ENCODE data around the gene CPNE5. TPM values are rescaled to one million over a fixed set of nuclear protein-coding genes. Genes with fewer than 3 reads are reported as not detected.

CPNE5 gene
- total and polyA plus RNA-seq, 2 donors = 0.57 to 3.4 TPM

- H3K4me1 ChIP-seq (ENCODE audit: control insufficient read depth in 2 of 2, insufficient read depth in 2 of 2, low read length in 2 of 2) = peaks cover 0 to 2% of the 10 kb centered on the region in 2 donors
- 85% methylated on average over 7 of the region's 7 CpGs for WGBS
- no peaks in the 10 kb centered on the region for H3K9me3 ChIP-seq (ENCODE audit: control insufficient read depth in 2 of 2, insufficient read depth in 1 of 2, low read length in 1 of 2)
- no peak for DNase-seq (ENCODE audit: low read depth in 6 of 9, low spot score in 9 of 9)
- H3K4me3 ChIP-seq (ENCODE audit: low read length in 2 of 2) = no peak overlapping the region
- peaks cover 0 to 17% of the 10 kb centered on the region in 2 donors for H3K27me3 ChIP-seq (ENCODE audit: control insufficient read depth in 2 of 2, insufficient read depth in 1 of 2, low read length in 1 of 2)
- H3K36me3 ChIP-seq (ENCODE audit: control insufficient read depth in 2 of 2, insufficient read depth in 2 of 2, low read length in 1 of 2) = no peaks in the 10 kb centered on the region
- H3K27ac ChIP-seq (ENCODE audit: low read depth in 1 of 2, low read length in 1 of 2) = no peak overlapping the region
Observed at GRCh38 chr6:36805096-36805797, 34.0 kb downstream of the CPNE5 start.

- H3K36me3 ChIP-seq (ENCODE audit: control insufficient read depth in 2 of 2, insufficient read depth in 2 of 2, low read length in 1 of 2) = no peaks in the 10 kb centered on the region
- H3K4me3 ChIP-seq (ENCODE audit: low read length in 2 of 2) = no peak overlapping the region
- H3K27ac ChIP-seq (ENCODE audit: low read depth in 1 of 2, low read length in 1 of 2) = no peak overlapping the region
- peaks cover 0 to 2% of the 10 kb centered on the region in 2 donors for H3K4me1 ChIP-seq (ENCODE audit: control insufficient read depth in 2 of 2, insufficient read depth in 2 of 2, low read length in 2 of 2)
- H3K9me3 ChIP-seq (ENCODE audit: control insufficient read depth in 2 of 2, insufficient read depth in 1 of 2, low read length in 1 of 2) = no peaks in the 10 kb centered on the region
- no peak for DNase-seq (ENCODE audit: low read depth in 6 of 9, low spot score in 9 of 9)
- peaks cover 0 to 19% of the 10 kb centered on the region in 2 donors for H3K27me3 ChIP-seq (ENCODE audit: control insufficient read depth in 2 of 2, insufficient read depth in 1 of 2, low read length in 1 of 2)
- 66% methylated on average over 3 of the region's 3 CpGs for WGBS
Observed at GRCh38 chr6:36804563-36804962, 34.7 kb downstream of the CPNE5 start.

- H3K4me3 ChIP-seq (ENCODE audit: low read length in 2 of 2) = no peak overlapping the region
- H3K9me3 ChIP-seq (ENCODE audit: control insufficient read depth in 2 of 2, insufficient read depth in 1 of 2, low read length in 1 of 2) = no peaks in the 10 kb centered on the region
- H3K27ac ChIP-seq (ENCODE audit: low read depth in 1 of 2, low read length in 1 of 2) = no peak overlapping the region
- H3K4me1 ChIP-seq (ENCODE audit: control insufficient read depth in 2 of 2, insufficient read depth in 2 of 2, low read length in 2 of 2) = peaks cover 0 to 2% of the 10 kb centered on the region in 2 donors
- H3K27me3 ChIP-seq (ENCODE audit: control insufficient read depth in 2 of 2, insufficient read depth in 1 of 2, low read length in 1 of 2) = peaks cover 0 to 19% of the 10 kb centered on the region in 2 donors
- H3K36me3 ChIP-seq (ENCODE audit: control insufficient read depth in 2 of 2, insufficient read depth in 2 of 2, low read length in 1 of 2) = no peaks in the 10 kb centered on the region
- 87% methylated on average over 1 of the region's 1 CpG for WGBS
- no peak for DNase-seq (ENCODE audit: low read depth in 6 of 9, low spot score in 9 of 9)
Observed at GRCh38 chr6:36803908-36804307, 35.3 kb downstream of the CPNE5 start.

- Histone ChIP-seq H3K27ac (ENCODE audit: low read depth in 1 of 2, low read length in 1 of 2) (no peak overlapping the region), H3K4me3 (ENCODE audit: low read length in 2 of 2) (no peak overlapping the region), H3K4me1 (ENCODE audit: control insufficient read depth in 2 of 2, insufficient read depth in 2 of 2, low read length in 2 of 2) (peaks cover 0 to 2% of the 10 kb centered on the region in 2 donors), H3K9me3 (ENCODE audit: control insufficient read depth in 2 of 2, insufficient read depth in 1 of 2, low read length in 1 of 2) (no peaks in the 10 kb centered on the region), H3K27me3 (ENCODE audit: control insufficient read depth in 2 of 2, insufficient read depth in 1 of 2, low read length in 1 of 2) (peaks cover 0 to 19% of the 10 kb centered on the region in 2 donors), H3K36me3 (ENCODE audit: control insufficient read depth in 2 of 2, insufficient read depth in 2 of 2, low read length in 1 of 2) (no peaks in the 10 kb centered on the region)
- WGBS = 96% methylated on average over 6 of the region's 6 CpGs
- no peak for DNase-seq (ENCODE audit: low read depth in 6 of 9, low spot score in 9 of 9)
Observed at GRCh38 chr6:36803482-36803881, 35.8 kb downstream of the CPNE5 start.

- peaks cover 0 to 11% of the 10 kb centered on the region in 2 donors for H3K27me3 ChIP-seq (ENCODE audit: control insufficient read depth in 2 of 2, insufficient read depth in 1 of 2, low read length in 1 of 2)
- 91% methylated on average over 10 of the region's 10 CpGs for WGBS
Observed at GRCh38 chr6:36800223-36801076, 38.8 kb downstream of the CPNE5 start.

GRCh38 chr6:36798852-36799251, 40.4 kb downstream of the CPNE5 start:
- Histone ChIP-seq H3K36me3 (ENCODE audit: control insufficient read depth in 2 of 2, insufficient read depth in 2 of 2, low read length in 1 of 2) (no peaks in the 10 kb centered on the region), H3K27ac (ENCODE audit: low read depth in 1 of 2, low read length in 1 of 2) (no peak overlapping the region), H3K4me3 (ENCODE audit: low read length in 2 of 2) (no peak overlapping the region), H3K9me3 (ENCODE audit: control insufficient read depth in 2 of 2, insufficient read depth in 1 of 2, low read length in 1 of 2) (no peaks in the 10 kb centered on the region), H3K27me3 (ENCODE audit: control insufficient read depth in 2 of 2, insufficient read depth in 1 of 2, low read length in 1 of 2) (peaks cover 0 to 4% of the 10 kb centered on the region in 2 donors), H3K4me1 (ENCODE audit: control insufficient read depth in 2 of 2, insufficient read depth in 2 of 2, low read length in 2 of 2) (no peaks in the 10 kb centered on the region)
- WGBS = 95% methylated on average over 3 of the region's 3 CpGs
- DNase-seq (ENCODE audit: low read depth in 6 of 9, low spot score in 9 of 9) = no peak

More at GRCh38 chr6:36800223-36801076, 38.8 kb downstream of the CPNE5 start:
- Histone ChIP-seq H3K4me3 (ENCODE audit: low read length in 2 of 2) (no peak overlapping the region), H3K9me3 (ENCODE audit: control insufficient read depth in 2 of 2, insufficient read depth in 1 of 2, low read length in 1 of 2) (no peaks in the 10 kb centered on the region), H3K4me1 (ENCODE audit: control insufficient read depth in 2 of 2, insufficient read depth in 2 of 2, low read length in 2 of 2) (peaks cover 0 to 2% of the 10 kb centered on the region in 2 donors), H3K36me3 (ENCODE audit: control insufficient read depth in 2 of 2, insufficient read depth in 2 of 2, low read length in 1 of 2) (no peaks in the 10 kb centered on the region), H3K27ac (ENCODE audit: low read depth in 1 of 2, low read length in 1 of 2) (no peak overlapping the region)
- DNase-seq (ENCODE audit: low read depth in 6 of 9, low spot score in 9 of 9) = no peak

GRCh38 chr6:36797653-36798052, 41.6 kb downstream of the CPNE5 start:
- H3K4me1 ChIP-seq (ENCODE audit: control insufficient read depth in 2 of 2, insufficient read depth in 2 of 2, low read length in 2 of 2) = no peaks in the 10 kb centered on the region

GRCh38 chr6:36797055-36797454, 42.2 kb downstream of the CPNE5 start:
- Histone ChIP-seq H3K9me3 (ENCODE audit: control insufficient read depth in 2 of 2, insufficient read depth in 1 of 2, low read length in 1 of 2) (no peaks in the 10 kb centered on the region), H3K36me3 (ENCODE audit: control insufficient read depth in 2 of 2, insufficient read depth in 2 of 2, low read length in 1 of 2) (no peaks in the 10 kb centered on the region), H3K27me3 (ENCODE audit: control insufficient read depth in 2 of 2, insufficient read depth in 1 of 2, low read length in 1 of 2) (peaks cover 0 to 11% of the 10 kb centered on the region in 2 donors), H3K4me3 (ENCODE audit: low read length in 2 of 2) (no peak overlapping the region), H3K27ac (ENCODE audit: low read depth in 1 of 2, low read length in 1 of 2) (no peak overlapping the region), H3K4me1 (ENCODE audit: control insufficient read depth in 2 of 2, insufficient read depth in 2 of 2, low read length in 2 of 2) (no peaks in the 10 kb centered on the region)
- 97% methylated on average over 12 of the region's 12 CpGs for WGBS
- no peak for DNase-seq (ENCODE audit: low read depth in 6 of 9, low spot score in 9 of 9)

More at GRCh38 chr6:36797653-36798052, 41.6 kb downstream of the CPNE5 start:
- Histone ChIP-seq H3K9me3 (ENCODE audit: control insufficient read depth in 2 of 2, insufficient read depth in 1 of 2, low read length in 1 of 2) (no peaks in the 10 kb centered on the region), H3K27me3 (ENCODE audit: control insufficient read depth in 2 of 2, insufficient read depth in 1 of 2, low read length in 1 of 2) (peaks cover 0 to 5% of the 10 kb centered on the region in 2 donors), H3K4me3 (ENCODE audit: low read length in 2 of 2) (no peak overlapping the region), H3K36me3 (ENCODE audit: control insufficient read depth in 2 of 2, insufficient read depth in 2 of 2, low read length in 1 of 2) (no peaks in the 10 kb centered on the region), H3K27ac (ENCODE audit: low read depth in 1 of 2, low read length in 1 of 2) (no peak overlapping the region)
- 100% methylated on average over 1 of the region's 1 CpG for WGBS
- DNase-seq (ENCODE audit: low read depth in 6 of 9, low spot score in 9 of 9) = no peak

GRCh38 chr6:36794713-36795065, 44.6 kb downstream of the CPNE5 start:
- H3K36me3 ChIP-seq (ENCODE audit: control insufficient read depth in 2 of 2, insufficient read depth in 2 of 2, low read length in 1 of 2) = no peaks in the 10 kb centered on the region
- 96% methylated on average over 5 of the region's 5 CpGs for WGBS

More at GRCh38 chr6:36794713-36795065, 44.6 kb downstream of the CPNE5 start:
- Histone ChIP-seq H3K27me3 (ENCODE audit: control insufficient read depth in 2 of 2, insufficient read depth in 1 of 2, low read length in 1 of 2) (peaks cover 2 to 20% of the 10 kb centered on the region in 2 donors), H3K4me1 (ENCODE audit: control insufficient read depth in 2 of 2, insufficient read depth in 2 of 2, low read length in 2 of 2) (no peaks in the 10 kb centered on the region), H3K27ac (ENCODE audit: low read depth in 1 of 2, low read length in 1 of 2) (no peak overlapping the region), H3K9me3 (ENCODE audit: control insufficient read depth in 2 of 2, insufficient read depth in 1 of 2, low read length in 1 of 2) (no peaks in the 10 kb centered on the region), H3K4me3 (ENCODE audit: low read length in 2 of 2) (no peak overlapping the region)
- DNase-seq (ENCODE audit: low read depth in 6 of 9, low spot score in 9 of 9) = no peak

Data from thymus (tissue), 11 donors.